ENCODE measurements around the gene SRP68.
A peak's percentile ranks its signal among the peaks of the same experiment; 100 is the strongest.

Gene SRP68

GRCh38 chr17:76033139-76033538 lies 39.2 kb downstream of the SRP68 start:
- in situ Hi-C loops (cut with HindIII; ENCODE audit: low pct_ligation_motif_present, low sequenced_read_pairs), result no loop called here

GRCh38 chr17:76032780-76033108 lies 39.6 kb downstream of the SRP68 start:
- Histone ChIP-seq H3K4me3 (ENCODE audit: low read depth, low read length) (no peak overlapping the region), H3K36me3 (replicated peaks) (peaks cover under 1% of the 10 kb centered on the region), H3K27ac (no peak overlapping the region), H3K27me3 (replicated peaks) (no peaks in the 10 kb centered on the region)
- in situ Hi-C loops (cut with HindIII; ENCODE audit: low pct_ligation_motif_present, low sequenced_read_pairs), result no loop called here
- no peak for DNase-seq
- no peak for TF ChIP-seq CTCF (IDR thresholded peaks at IDR 0.05; ENCODE audit: low read depth, low read length, missing control alignments)

More at GRCh38 chr17:76033139-76033538, 39.2 kb downstream of the SRP68 start:
- DNase-seq, result no peak
- Histone ChIP-seq H3K27ac (no peak overlapping the region), H3K27me3 (replicated peaks) (no peaks in the 10 kb centered on the region), H3K36me3 (replicated peaks) (peaks cover 4% of the 10 kb centered on the region), H3K4me3 (ENCODE audit: low read depth, low read length) (no peak overlapping the region)
- no peak for TF ChIP-seq CTCF (IDR thresholded peaks at IDR 0.05; ENCODE audit: low read depth, low read length, missing control alignments)

- TF ChIP-seq CTCF (IDR thresholded peaks at IDR 0.05; ENCODE audit: low read depth, low read length, missing control alignments), result peak; percentile 13
- no peak for DNase-seq
- no peaks in the 10 kb centered on the region for H3K36me3 ChIP-seq (replicated peaks)
Measured at GRCh38 chr17:76032073-76032779, 40.1 kb downstream of the SRP68 start.

DNA sequence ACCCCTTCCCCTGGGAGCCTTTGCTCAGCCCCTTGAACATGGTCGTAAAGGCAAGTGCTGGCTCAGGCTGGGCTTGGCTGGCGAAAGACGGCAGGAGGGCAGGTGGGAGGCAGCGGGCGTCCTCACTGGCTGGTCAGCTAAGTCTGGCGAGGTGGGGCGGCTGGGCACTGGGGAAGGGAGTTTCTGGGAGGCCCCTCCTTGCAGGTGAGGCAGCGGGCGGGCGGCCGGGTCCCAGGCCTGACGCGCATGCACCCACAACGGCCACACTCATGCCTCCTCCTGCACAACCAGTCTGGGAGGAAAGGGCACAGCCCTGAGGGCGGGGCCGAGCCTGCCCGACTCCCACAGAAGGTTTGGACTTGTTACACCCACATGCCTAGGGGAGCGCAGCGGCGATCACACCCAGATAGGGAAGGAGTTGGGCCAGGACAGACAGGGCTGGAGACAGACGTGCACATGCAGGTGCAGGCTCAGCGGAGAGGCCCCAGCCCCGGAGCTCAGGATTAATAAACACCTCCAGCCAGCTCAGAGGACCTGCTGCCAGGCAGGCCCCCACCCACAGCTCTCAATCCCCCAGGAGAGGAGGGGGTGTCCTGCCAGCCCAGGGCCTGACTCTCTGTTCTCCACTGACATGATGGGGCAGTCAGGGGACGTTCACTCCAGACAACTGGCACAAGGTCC lies 45.0 kb downstream of the SRP68 start, which contains the start of gene EVPL:
Gene EVPL, minus strand, starts transcription at position 148 of the 681 bp plus-strand sequence. Its CDS starts 108 bp downstream, at position 40.
- TF ChIP-seq CTCF (IDR thresholded peaks at IDR 0.05; ENCODE audit: low read depth, low read length, missing control alignments), result no peak
- Histone ChIP-seq H3K4me3 (ENCODE audit: low read depth, low read length) (no peak within 1 kb of the TSS), H3K27ac (no peak within 1 kb of the TSS), H3K27me3 (replicated peaks) (no peaks in the 10 kb centered on the region), H3K36me3 (replicated peaks) (no peaks in the 10 kb centered on the region)
- no peak for DNase-seq
- in situ Hi-C loops (cut with HindIII; ENCODE audit: low pct_ligation_motif_present, low sequenced_read_pairs), result no loop called here

More at GRCh38 chr17:76032073-76032779, 40.1 kb downstream of the SRP68 start:
- Histone ChIP-seq H3K27me3 (replicated peaks) (no peaks in the 10 kb centered on the region), H3K27ac (no peak overlapping the region), H3K4me3 (ENCODE audit: low read depth, low read length) (no peak overlapping the region)
- in situ Hi-C loops (cut with HindIII; ENCODE audit: low pct_ligation_motif_present, low sequenced_read_pairs), result no loop called here

GRCh38 chr17:76026714-76027158 lies 45.6 kb downstream of the SRP68 start:
- no peak for TF ChIP-seq CTCF (IDR thresholded peaks at IDR 0.05; ENCODE audit: low read depth, low read length, missing control alignments)
- Histone ChIP-seq H3K27ac (no peak overlapping the region), H3K27me3 (replicated peaks) (no peaks in the 10 kb centered on the region), H3K36me3 (replicated peaks) (no peaks in the 10 kb centered on the region), H3K4me3 (ENCODE audit: low read depth, low read length) (no peak overlapping the region)
- no peak for DNase-seq
- in situ Hi-C loops (cut with HindIII; ENCODE audit: low pct_ligation_motif_present, low sequenced_read_pairs), result no loop called here

Measured in brain microvascular endothelial cell (primary cell).